ENCODE data around the gene MMAB.

The MMAB gene

DNA sequence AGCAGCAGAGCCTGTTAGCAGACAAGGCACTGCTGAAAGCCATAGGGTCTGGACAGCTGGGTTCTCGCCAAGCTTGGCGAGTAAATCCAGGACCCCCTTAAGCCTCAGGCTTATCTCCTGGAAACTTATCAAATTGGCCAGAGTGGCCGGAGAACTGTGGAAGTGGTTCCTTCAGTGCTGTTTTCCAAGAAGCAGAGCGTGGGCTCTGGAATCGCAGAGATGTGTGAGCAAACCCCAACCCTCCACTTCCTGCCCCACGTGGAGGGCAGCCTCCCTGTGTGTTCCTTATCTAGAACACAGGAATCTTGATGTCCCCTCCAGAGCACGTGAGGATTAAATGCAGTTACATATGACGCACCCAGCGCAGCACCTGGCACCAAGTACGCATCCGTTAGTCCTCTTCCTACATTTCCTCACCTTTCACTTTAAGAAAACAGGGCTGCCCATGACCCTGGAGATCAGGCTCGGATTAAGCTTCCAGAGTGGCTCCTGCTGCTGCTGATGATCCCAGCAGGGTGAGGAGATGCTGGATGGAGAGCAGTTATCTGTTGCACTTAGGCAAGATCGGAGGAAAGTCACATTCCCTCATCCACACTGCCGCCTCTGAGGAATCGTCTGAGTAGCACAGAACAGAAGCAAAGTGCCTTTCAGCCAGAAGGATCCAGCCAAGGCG is 35.0 kb downstream of the MMAB start:
- DNase-seq (ENCODE audit: low read depth), result no peak

DNA sequence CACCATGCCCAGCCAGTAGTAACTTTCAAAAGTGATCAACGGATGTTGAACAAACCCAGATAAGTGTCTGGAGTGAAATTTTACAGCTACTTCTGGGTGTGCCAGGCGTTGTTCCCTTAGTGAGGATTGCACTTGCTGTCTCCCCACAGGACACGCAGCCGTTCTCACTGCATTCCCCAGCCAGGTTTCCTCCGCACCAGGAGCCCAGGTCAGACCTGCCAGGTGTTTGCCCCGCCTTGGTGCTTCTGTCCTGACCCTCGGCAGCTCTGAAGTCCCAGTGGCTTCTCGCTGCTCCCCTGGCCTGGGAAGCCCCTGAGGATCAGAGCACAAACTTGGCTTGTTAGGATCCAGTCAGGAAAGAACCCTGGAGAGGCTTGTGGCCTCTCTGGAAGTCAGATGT is 36.2 kb downstream of the MMAB start:
- no peak for DNase-seq (ENCODE audit: low read depth)

GRCh38 chr12:109535863-109536250 is 37.4 kb downstream of the MMAB start:
- DNase-seq (ENCODE audit: low read depth), result no peak

GRCh38 chr12:109535231-109535862 is 38.0 kb downstream of the MMAB start:
- DNase-seq (ENCODE audit: low read depth), result no peak

DNA sequence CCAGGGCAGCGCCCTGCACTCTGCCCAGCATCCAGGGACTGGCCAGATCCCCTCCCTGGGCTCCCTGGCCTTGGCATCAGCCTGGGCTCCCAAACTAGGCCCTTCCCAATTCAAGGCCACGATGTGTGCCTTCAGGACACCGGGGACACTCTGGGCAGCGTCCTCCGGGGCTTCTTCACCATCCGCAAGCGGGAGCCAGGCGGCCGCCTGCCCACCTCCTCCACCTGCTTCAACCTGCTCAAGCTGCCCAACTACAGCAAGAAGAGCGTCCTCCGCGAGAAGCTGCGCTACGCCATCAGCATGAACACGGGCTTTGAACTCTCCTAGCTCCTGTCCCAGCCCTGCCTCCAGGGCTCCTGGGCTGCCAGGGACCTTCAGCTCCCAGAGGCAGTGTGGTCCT is 38.8 kb downstream of the MMAB start:
- DNase-seq (ENCODE audit: low read depth), result no peak

- no peak for DNase-seq (ENCODE audit: low read depth)
Measured at GRCh38 chr12:109533487-109533740, 39.9 kb downstream of the MMAB start.

- no peak for DNase-seq (ENCODE audit: low read depth)
Measured at GRCh38 chr12:109532721-109533486, 40.4 kb downstream of the MMAB start.

DNA sequence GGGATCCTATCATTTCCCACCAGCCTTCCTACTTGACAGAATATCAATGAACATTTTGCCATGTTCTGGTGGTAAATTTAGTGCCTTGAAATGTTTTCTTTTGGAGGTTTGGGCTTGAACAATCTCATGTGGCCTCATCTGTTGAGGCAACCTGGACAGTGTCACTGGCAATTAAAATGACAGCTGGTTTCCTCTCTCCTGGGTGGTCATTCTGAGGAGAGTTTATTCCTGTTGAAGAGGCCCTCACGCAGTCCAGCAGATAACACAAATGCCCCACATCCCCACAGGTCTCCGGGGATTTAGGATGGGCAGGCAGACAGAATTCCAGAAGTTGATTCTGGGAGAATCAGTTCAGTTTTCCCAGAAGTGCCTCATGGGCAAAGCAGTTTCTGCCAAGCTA is 41.9 kb downstream of the MMAB start:
- no peak for DNase-seq (ENCODE audit: low read depth)

DNA sequence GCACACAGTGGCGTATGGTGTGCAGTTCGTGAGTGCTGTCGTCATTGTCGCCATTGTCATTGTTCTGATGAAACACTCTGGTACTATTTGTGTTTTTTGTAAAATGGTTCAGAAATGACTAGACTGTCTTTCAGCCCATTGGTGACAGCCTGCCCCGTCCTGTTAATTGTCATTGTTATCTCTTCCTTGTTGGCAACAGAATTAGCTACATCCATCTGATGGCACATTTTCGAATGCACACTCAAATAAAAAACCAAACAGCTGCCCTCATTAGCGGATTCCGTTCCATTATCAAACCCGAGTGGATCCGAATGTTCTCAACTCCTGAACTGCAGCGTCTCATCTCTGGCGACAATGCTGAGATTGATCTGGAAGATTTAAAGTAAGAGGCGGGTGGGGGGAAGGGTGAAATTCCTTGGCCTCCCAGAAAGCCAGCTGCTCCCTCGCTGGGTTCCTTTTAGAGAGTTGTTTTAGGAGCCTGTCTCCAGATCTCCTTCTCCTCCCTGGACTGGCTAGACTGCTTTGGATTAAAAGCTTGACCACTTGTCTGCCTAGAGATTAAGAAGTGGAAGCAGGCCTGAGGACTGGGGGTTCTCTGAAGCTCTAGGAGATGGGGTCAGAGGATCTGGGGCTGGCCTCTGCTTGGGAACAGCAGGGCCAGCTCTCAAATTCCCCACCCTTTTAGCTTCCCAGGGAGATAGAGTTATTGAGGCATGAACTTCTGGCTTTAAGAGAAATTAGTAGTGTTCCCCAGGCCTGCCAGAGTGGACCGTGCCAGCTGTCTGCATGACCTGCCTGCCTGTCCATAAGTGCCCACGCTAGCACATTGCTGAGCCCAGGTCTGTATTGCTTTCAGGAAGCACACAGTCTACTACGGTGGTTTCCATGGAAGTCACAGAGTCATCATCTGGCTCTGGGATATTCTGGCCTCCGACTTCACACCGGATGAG is 43.3 kb downstream of the MMAB start:
- no peak for DNase-seq (ENCODE audit: low read depth)

DNA sequence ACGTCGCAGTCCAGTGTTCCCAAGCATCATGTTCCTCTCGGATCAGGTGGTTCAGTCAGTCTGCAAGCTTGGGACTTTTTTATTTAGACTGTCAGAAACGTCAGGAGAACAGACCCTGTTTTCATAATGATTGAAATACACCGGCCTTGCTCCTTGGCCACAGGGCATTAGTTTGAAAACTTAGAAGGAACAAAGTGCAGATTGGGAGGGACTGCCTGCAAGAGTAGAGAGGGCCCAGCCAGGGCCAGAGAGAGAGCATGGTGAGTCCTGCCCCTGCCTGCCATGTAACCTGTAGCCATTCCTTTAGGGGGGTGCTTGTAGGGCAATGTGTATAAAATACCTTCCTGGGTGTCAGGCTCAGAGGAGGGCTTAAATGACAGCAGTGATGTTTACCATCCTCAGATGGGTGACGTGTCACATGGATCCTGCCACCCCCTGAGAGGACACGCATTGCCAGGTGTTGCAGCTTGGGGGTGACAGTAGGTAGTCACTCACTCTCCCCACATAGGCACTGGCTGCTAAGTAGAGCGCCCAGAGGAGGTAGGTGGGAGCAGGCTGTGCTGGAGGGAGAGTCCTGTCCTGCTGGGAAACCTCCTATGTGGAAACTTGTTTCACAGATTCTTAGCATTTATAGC is 45.7 kb downstream of the MMAB start:
- DNase-seq (ENCODE audit: low read depth), result no peak

DNA sequence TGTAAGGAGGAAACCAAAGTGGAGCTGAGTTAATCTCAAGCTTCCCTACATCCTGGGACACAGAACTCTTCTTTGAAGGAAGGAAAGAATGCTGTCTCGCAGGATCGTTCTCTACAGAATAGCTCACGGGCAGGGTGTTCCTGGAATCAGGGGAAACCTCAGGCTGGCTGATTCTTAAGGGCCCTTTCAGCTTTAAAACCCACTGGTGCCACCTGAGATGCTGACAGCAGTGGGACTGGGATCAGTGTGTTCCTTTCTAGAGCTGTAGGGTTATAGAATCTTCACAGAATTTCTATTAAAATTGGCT is 48.1 kb downstream of the MMAB start:
- no peak for DNase-seq (ENCODE audit: low read depth)

GRCh38 chr12:109524466-109525278 is 48.6 kb downstream of the MMAB start:
- no peak for DNase-seq (ENCODE audit: low read depth)

DNA sequence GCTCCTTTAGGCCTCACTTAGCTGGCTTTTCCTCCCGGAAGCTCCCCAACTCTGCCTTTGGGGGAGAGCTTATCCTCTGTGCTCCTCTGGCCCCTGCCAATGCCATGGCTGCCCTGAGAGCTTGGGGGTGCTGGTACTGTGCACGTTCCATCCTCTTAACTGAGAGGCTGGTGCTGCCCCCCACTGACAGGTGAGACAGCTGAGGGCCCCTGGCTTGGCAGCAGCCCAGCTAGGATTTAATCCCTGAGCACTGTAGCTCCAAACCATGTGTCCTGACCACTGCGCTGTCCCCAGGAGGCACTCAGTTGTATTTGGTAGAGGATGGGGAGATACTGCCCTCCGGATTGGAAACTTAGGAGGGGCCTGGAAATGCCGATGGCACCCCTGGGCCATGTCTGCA is 49.8 kb downstream of the MMAB start:
- no peak for DNase-seq (ENCODE audit: low read depth)

- DNase-seq (ENCODE audit: low read depth), result no peak
Measured at GRCh38 chr12:109523071-109523470, 50.2 kb downstream of the MMAB start.

DNA sequence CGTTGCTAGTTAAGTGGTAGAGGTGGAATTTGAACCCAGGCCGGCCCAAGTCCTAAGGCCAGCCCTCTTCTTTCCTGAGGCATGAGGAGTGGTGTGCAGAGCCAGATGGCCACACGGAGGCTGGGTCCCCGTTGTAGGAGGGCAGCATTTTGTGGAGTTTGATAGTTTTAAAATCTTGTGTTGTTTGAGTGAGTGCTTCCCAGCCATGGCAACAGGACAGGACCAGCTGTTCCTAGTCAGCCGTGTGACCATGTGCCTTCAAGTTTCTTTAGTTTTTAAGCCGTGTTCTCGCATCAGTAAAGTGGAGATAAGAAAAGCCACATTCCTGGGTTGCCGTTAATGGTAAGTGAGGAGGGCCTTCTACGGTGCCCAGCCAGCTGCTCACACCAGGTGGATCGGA is 51.5 kb downstream of the MMAB start:
- no peak for DNase-seq (ENCODE audit: low read depth)

DNA sequence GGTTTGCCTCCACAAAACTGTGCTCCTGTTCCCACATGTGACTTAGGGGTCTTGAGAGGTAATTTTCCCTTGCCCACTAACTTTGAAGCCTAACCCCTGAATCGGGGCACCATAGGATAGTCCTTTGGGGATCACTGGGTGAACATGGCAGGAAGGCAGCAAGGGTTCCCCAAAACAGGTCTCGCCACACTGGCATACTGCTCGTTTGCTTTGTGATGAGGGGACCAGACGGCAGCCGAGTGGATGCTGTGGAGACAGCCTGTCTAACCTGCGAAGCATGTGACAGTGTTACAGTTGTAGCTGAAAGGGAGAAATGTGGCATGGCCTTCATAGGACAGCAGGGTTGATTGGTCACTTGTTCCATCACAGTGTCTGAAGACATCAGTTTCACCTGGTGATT is 53.5 kb downstream of the MMAB start:
- DNase-seq (ENCODE audit: low read depth), result no peak

- peak; percentile 22 for DNase-seq (ENCODE audit: low read depth)
Measured at GRCh38 chr12:109518820-109519665, 54.3 kb downstream of the MMAB start.

DNA sequence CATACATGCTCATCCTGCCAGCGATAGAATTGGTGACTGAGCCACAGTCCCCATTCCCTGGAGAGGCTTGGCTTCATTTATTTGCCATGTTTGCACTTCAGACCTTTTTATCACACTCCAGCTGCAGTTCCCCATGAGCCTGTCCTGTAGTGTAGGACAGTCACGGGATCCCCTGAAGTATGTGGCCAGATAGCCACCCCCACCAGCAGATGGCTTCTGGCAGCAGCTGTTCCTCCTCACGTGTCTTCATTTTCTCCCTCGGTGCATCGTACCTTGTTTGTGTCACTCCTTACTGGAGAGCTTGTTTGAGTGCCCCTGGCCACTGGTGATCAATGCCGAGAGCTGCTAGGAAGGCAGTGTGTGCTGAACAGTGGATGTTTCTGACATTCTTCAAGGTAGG is 55.7 kb downstream of the MMAB start:
- DNase-seq (ENCODE audit: low read depth), result no peak

GRCh38 chr12:109513977-109514376 is 59.3 kb downstream of the MMAB start:
- DNase-seq (ENCODE audit: low read depth), result no peak

GRCh38 chr12:109513051-109513450 is 60.3 kb downstream of the MMAB start:
- no peak for DNase-seq (ENCODE audit: low read depth)

All from stimulated activated CD8-positive, alpha-beta memory T cell treated with anti-CD3 and anti-CD28 coated beads, Interleukin-7, amount 100 ng/mL, for 24 hours (primary cell).